Activated naive CD4-positive, alpha-beta T cell (primary cell): ENCODE measurements around the gene ZNF771.

ENCODE experiments used
- DNase-seq, 4 experiments: peaks; one replicate each; lab custom pipeline; 2025; lab: John Stamatoyannopoulos, UW

ZNF771 gene

DNA sequence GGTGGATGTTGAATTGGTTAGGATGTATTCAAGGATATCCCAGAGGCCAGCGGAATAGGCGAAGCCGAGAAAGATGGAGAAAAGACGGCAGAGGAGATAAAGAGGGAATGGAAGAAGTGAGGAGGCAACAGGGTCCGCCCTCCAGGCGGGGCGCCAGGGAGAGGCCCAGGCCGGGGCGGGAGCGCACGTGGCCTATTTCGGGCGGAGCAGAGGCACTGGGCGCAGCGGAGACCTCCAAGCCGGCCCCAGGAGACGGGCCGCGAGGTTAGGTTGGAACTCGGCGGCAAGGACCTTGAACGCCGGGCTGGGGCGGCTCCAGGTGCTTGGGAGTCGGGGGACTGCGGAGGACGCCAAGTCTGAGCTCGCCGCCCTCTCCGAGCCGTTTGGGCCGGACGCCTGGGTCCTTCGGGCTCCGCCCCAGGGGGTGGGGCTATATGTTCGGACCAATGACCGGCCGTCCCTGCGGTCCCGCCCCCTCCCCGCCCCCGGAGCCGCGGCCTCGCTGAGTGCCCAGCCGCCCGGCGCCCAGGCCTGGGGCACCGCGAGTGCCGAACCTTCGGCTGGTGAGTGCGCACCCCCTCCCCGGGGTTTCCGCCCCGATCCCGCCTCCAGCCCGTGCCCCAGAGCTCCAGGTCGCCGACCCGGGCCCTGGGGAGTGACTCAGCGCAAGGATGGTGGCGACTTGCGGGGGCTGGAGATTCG, at the start of gene ZNF771:
Gene ZNF771 (plus strand): TSS at position 505 of the 702 bp plus-strand sequence. CDS start 448 bp downstream, outside the sequence.
- DNase-seq = peak; percentile 72 to 85 (median 74)

DNA sequence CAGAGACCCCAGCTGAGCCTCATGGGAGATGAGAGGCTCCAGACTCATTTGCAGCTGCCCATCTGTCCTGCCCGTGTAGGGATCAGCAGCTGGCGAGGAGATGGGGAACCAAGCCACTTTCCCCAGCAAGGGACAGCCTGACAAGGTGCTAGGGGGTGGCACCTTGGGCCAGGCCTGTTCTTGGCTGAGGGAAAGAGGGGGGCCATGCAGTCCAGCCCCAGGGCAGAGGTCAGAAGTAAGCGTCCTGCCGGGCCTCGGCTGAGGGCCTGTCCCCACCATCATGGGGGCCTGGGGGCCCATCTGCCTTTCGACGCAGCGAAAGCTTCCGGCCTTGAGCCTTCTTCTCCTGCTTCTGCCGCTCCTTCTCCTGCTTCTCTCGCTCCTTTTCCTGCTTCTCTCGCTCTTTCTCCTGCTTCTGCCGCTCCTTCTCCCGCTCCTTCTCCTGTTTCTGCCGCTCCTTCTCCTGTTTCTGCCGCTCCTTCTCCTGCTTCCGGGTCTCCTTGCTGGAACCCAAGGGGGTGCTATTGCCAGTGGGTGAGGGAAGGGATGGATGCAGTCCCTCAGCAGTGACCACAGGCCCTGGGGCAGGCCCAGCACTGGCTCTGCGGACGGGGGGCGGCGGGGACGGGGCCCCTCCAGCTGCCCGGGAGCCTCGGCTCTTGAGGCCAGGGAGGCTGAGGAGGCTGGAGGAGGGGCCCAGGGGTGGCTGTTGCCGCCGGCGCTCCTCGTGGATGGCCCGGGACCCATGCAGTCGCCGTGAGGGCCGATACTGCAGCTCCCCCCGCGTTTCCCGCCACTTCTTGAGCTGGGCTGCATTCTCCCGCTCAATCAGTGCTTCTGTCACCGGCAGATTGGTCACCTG, 49.5 kb upstream of the ZNF771 start:
- no peak for DNase-seq

DNA sequence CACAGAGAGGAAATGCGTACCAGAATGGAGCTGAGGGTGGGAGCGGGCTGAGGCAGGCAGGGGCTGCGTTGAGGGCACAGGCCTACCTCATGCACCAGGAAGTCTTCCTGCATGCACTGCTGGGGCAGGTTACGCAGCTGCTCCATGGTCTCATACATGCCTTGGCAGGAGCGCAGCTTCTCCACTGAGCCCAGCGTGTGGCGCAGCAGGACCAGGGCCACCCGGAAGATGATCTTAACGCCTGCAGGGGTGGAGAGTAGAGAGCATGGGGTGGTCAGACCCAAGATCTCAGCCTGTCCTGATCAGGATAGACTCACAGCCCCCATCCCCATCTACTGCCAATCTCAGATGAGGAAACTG, 48.8 kb upstream of the ZNF771 start:
- no peak for DNase-seq

DNA sequence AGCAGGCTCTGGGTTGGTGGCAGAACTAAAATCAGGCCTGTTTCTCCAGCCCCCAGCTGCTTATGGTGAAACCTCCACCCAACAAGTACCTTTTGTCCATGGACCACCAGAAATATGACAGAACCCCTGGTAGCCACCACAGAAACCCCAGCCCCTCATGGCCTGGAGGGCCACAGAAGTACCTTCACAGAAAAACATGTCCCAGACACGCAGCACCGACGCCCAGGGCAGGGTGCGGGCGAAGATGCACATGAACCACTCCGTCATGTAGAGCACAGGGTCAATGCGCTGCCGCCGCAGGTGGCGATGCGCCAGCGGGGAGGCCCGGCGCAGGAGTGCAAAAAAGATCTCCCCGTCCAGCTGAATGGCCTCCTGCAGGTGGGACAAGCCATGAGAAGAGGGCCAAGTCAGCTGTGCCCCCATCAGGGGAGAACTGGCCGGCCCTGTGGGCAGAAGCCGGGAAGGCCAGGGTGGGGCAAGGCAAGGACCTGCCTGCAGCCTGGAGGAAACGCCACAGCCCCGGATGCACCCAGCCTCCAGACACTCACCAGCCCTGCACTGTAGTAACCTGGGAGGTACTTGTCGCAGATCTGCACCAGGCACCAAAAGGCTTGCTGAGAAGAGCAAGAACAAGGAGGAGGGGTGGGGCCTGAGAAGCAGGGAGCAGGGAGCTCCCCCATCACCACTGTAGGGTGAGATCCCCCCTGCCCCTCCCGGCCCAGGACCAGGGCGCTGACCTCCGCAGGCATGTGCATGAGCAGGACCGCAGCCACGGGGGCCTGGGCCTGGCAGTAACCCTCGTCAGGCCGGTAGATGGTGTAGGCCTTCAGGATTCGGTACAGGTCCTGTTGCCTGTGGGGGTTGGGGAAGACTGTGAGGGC, 48.2 kb upstream of the ZNF771 start:
- DNase-seq = no peak

DNA sequence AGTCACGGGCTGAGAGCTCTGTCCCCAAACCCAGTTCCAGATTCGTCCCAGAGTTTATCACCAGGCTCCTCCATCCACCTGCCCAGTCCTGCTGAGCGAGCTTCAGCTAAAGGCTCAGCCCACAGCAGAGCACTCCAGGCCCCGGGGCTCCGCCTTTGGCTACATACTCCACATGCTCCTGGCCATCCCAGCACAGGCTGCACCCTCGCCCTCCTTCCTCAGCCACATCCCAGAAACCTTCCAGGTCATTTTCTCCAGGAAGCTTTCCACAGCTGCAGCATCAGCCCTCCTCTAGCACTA, 47.6 kb upstream of the ZNF771 start:
- DNase-seq = no peak

DNA sequence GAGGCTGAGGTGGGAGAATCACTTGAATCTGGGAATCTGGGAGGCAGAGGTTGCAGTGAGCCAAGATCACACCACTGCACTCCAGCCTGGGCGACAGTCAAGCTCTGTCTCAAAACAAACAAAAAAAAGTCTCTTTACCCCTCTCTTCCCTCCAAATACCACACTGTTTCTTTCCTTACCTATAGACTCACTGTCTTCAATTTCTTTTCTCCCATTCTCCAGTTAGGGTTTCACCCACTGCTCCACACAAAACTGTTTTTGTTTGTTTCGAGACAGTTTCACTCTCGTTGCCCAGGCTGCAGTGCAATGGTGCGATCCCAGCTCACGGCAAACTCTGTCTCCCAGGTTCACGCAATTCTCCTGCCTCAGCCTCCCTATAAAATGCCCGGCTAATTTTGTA, 46.2 kb upstream of the ZNF771 start:
- no peak for DNase-seq

DNA sequence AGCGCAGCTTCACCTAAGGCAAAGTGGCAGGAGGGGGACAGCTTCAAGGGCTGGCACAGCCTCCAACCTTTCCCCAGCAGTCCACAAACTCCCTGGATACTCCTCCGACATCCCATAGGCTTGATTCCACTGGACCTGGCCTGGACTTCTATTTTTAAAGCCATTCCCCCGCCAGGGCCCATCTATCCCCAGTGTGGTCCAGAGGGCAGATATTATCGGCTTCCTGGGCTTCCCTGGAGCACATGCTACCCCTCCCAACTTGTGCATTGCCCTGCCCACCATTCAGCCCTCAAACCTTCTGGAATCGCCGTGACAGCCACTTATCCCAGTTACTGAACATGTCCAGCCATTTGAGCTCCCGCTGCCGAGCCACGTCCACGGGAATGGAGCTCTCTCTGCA, 42.2 kb upstream of the ZNF771 start:
- DNase-seq = no peak

DNA sequence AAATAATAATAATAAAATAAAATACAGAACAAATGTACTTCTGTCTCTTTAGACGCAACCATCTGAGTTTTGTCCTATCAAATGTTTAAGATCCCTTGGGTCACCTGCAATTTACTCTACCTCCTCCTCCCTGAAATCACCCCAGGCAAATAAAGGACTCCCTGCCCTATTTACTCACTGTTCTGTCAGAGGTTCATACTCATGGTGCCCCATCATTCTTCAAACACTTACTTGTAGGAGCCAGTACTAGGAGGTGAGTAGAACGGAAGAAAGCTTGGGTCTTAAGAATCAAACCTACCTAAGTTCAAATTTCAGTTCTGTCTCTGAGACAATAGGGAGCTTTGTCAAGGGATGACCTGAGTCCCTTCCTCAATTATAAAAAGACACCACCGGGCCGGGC, 40.9 kb upstream of the ZNF771 start:
- DNase-seq = no peak

DNA sequence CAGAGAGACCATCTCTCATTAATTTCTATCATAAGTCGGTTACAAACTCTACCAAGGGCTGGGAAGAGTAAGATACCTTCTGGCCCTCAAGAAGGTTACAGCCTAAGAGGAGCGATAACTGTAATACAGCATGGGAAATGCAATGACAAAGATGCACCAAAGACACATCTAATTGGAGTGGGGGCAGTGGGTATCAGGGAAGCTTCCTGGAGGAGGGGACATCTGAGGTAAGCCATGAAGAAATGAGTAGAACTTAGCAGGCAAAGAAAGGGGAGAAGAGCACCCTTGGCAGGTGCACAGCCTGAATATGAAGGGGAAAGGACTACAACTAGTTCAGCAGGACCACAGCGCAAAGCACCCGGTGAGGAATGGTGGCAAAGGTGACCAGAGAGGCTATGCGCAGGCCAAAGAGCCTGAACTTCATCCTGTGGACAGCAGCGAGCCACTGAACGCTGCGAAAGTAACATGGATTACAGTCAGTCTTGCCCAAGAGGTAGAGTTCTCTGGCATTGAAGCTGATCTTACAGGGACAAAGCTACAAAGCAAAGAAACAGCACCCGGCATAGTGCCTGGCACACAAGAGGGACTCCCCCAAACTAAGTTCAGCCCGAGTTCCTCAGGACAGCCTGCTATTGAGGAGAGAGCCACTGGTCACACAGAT, 39.9 kb upstream of the ZNF771 start:
- DNase-seq = no peak

DNA sequence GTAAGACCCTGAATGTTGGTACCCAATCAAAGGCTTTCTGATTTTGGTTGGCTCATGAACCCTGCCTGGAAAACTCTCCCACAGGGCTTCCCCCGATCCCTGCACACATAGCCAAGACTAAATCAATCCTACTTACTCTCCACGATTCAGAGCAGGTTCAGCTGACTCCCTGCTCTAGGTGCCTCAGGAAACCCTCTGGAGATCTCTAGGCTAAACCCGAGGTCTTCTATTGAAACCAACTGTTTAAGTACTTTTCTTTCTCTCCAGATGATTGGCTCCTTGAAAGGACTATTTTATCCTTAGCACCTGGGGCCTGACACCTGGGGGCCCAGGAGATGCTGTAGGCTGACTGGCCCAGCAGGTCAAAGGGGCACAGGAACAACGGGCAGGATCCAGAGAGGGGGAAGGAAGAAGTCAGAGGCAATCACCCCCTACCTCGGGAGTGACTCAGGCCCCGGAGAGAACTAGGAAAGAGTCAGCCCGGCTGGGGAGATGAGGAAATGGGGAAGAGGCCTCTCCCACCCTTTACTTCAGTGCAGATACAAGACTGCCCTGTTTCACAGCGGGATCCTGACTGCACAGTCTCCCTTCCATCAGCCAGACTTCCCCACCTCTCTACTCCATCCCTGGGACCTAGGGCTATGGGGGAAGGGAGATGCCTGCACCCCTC, 39.1 kb upstream of the ZNF771 start:
- DNase-seq = no peak

DNA sequence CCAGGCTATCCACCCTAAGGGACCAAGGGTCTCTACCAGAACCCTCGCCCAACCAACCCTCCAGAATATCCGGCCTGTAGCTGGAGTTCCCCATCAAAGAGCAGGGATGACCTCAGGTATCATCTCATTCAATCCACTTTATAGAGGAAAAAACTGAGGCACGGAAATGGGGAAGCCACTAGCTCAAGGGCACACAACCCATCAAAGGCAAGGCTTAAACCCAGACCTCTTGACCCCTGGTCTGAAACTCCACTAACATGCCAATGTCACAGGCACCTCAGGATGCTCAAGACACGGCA, 38.7 kb upstream of the ZNF771 start:
- DNase-seq = no peak

DNA sequence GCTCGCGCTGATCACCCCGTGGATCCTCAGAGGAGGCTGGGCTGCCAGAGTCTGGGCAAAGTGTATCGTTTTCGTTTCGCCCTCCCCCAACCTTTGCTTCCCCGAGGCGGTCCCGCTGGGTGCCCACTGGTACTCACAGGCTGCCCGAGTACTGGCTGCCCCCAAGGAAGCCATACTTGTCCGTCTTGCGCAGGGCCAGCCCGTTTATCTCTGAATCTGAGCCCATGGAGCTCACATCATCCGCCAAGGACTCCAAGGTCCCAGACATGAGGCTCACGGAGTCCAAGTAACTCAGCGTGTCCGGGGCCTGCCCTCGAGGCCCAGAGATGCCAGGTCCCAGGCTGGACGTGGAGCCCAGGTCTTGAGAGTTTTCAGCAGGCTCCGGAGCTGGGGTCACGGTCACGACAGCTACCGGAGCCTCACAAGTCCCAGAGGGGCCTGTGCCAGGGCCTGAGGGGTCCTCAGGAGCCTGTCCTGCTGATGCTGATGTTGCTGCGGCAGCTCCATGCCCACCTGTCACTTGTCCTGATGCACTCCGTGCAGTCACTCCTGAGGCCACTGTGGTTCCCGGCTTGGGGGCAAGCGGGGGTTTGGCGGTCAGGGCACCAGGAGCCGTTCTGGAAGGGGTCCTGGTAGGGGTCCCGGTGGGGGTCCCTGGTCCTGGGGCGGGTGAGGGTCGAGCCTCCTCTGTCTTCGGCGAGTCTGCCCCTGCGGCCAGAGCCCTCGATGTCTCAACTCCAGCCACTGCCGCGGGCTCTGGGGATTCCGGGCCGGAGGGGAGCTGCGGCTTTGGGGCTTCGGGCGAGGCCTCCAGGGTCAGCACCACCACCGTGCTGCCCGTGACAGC, 38.1 kb upstream of the ZNF771 start:
- no peak for DNase-seq

DNA sequence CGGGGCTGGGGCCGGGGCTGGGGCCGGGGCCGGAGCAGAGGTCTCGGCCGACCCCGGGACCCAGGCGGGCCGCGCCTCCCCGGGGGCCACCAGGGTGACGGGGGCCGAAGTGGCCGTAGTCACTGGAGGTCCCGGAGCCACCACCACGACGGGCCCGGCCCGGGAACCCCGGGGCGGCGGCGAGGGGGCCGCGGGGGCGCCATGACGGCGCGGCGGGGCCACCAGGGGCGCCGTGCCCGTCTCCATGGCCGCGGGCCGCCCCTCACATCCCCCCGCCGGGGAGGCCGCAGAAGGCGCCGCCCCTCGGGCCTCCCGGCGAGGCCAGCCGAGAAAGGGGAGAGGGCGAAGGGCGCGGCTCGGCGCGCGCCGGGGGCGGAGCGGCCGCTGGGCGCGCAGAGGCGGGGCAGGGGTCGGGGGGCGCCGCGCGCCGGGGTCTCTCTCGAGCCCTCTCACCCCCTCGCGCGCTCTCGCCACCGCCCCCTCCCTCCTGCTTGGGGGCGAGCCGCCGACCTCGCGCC, 37.4 kb upstream of the ZNF771 start:
- DNase-seq = no peak

DNA sequence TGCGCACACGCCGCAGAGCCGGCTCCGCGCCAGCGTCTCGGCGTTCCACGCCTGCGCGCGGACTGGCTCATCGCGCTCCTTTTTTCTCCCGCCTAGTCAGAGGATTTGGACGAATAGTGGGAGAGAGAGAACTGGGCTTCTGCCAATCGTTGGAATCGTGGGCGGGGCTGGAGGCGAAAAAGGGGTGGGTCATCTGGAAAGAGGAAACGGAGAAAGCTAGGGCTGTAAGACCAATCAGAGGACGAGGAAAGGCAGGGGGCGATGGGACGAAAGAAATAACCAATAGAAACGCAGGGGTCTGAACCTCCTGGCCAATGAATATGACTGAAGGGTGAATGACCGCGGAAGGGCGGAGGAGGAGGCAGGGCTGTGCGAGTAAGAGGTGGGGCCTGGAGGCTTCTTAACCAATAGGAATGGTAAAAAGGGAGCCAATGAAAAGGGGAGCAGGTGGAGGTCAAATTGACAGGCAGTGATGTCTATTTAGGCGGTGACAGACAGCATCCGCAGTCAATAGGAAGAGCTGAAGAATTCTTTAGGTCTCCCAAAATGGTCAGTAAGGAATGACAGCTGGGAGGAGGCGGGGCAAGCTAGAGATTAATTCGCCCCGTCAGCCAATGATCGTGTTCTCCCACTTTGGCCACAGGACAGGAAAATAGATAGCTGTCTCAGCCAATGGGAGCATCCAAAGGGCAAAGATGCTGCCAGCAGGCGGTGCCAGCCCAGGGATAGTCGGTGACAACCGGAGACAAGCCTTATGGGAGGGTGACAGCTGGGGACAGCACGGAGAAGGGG, 36.8 kb upstream of the ZNF771 start, which contains the start of gene TBC1D10B:
Gene TBC1D10B (minus strand): TSS at position 39 of the 792 bp plus-strand sequence. CDS start 311 bp downstream, outside the sequence.
- DNase-seq = peak; percentile 85 to 97 (median 92)

DNA sequence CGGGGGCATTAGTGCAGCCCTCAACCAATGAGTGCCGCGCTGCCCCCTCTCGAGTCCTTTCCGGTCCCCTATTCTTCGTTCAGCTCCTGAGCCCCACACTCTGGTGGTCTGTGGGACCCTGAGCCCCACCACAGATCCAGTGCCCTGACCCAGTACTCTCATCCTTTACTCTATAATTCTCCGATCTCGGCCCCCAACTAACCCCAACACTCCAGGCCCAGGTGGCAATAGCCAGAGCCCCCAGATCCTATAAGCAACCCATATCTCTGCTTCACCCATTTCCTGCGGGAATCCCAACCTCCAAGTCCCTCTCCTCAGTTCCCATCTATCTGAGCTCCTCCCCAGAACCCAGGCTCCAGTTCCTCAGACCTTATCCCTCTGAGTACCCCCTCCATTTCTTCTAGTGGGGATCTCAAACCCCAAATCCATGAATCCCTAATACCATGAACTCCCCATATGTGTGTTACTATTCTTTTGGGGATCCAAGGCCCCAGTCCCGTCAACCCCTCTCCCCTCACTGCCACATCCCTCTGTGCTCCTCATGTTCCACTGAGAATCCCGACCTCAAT, 36.1 kb upstream of the ZNF771 start:
- DNase-seq = no peak

DNA sequence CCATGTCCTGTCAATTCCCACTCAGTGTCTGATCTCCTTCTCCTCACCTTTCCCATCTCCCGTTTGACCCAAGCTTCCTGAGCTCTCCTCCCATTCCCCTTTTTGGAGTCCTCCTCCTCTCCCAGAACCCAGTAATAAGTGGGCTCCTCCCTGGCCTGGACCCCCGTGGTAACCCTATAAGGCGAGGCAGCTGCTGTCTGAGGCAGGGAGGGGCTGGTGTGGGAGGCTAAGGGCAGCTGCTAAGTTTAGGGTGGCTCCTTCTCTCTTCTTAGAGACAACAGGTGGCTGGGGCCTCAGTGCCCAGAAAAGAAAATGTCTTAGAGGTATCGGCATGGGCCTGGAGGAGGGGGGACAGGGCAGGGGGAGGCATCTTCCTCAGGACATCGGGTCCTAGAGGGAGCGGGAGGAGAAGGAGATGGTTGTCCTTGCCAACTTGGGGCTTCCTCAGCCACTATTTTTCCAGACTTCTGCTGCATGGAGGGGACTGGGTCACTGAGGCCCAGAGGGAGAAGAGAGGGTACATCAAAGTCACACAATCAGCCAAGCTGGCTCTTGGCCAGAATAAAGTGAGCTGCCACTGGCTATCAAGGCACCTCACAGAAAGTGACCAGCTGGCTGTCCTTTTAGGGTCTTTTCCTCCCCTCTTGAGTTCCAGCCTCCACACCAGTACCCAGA, 35.2 kb upstream of the ZNF771 start:
- no peak for DNase-seq

DNA sequence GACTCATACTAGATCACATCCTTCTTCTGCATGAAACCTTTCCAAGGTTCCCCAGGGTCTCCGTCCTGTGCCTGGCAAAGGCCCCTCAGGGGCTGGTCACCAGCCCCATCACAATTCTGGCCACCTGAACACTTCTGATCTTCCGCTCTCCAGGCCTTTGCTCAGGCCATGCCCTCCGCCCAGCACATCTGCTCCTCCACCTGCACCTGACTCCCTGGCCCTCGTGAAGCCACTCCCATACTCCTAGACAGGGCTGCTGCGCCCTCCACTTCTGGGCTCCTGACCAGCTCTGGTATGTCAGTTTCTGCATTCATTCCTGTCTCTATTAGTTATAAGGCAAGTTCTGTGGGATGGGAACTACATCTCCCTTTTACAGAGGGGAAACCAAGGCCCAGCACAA, 34.7 kb upstream of the ZNF771 start:
- DNase-seq = no peak

DNA sequence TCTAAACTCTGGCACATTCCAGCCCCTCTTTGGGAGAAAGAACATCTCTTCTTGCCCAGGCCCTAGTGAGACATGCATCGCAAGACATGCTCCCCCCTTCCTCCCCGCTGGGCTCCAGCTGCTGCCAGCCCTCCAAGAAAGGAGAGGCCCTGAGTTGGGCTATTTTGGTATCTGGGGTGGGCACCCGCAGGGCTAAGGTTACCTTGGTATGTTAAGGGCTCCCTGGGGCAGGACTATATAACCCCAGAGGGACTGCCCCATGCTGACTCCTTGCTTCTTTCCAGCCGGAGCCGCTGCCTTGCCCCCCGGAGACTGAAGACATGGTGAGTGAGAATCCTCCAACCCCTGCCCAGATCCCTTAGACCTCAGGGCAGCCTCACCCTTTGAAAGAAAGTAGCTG, 32.9 kb upstream of the ZNF771 start, which contains the start of gene MYL11:
Gene MYL11 (plus strand): TSS at position 265 of the 400 bp plus-strand sequence. CDS start 56 bp downstream, at position 321.
- DNase-seq = no peak

DNA sequence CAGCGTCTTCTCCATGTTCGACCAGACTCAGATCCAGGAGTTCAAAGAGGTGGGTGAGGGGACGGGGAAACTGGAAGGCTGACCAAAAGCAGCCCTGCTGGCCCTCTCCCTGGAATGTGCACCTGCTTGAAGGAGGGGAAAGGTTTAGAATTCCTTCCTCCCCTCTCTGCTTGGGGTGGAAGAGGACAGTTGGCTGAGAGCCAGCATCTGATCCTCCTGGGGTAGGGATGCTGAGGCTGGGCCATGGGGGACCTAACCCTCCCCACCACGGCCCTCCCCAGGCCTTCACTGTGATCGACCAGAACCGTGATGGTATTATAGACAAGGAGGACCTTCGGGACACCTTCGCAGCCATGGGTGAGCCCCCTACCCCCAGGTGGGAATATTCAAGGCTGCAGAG, 31.5 kb upstream of the ZNF771 start:
- DNase-seq = no peak
